CD4-positive, alpha-beta T cell treated with Interleukin-17A for 1 hour (primary cell): ENCODE data around the gene PPRC1.

Experiments
- DNase-seq: peaks from one replicate; pipeline ENCODE4 v3.0.0-alpha.2; 2020

The PPRC1 gene

GRCh38 chr10:102196893-102197292 lies 64.1 kb downstream of the PPRC1 start:
- DNase-seq = no peak

GRCh38 chr10:102198027-102198426 lies 65.2 kb downstream of the PPRC1 start:
- DNase-seq = no peak
